Suprapubic skin (tissue), 4 donors: ENCODE results near the gene CAPN5.

Experiments used
- EP300 ChIP-seq: sonication (generic); formaldehyde crosslinking; IDR thresholded peaks from one replicate; pipeline ENCODE4 v1.6.1; 2017; ENCODE audit warnings: antibody characterized with exemption
- POLR2AphosphoS5 ChIP-seq, 3 donors: sonication (generic); formaldehyde crosslinking; IDR thresholded peaks; one replicate each; pipeline ENCODE4 v1.6.1; 2017; ENCODE audit warnings: antibody characterized with exemption in 3 of 3
- TF ChIP-seq, protein P1 (sequence below), 2 donors: fragments of 200-600 bp in 1 of 2; fragments of 450-650 bp in 1 of 2; sonication (generic) in 1 of 2; IDR thresholded peaks; one replicate each; pipeline ENCODE4 v1.5.1; 2016 to 2019; ENCODE audit warnings: antibody characterized with exemption in 2 of 2, mild to moderate bottlenecking in 1 of 2, moderate library complexity in 1 of 2

- TF ChIP-seq, protein P1, sequence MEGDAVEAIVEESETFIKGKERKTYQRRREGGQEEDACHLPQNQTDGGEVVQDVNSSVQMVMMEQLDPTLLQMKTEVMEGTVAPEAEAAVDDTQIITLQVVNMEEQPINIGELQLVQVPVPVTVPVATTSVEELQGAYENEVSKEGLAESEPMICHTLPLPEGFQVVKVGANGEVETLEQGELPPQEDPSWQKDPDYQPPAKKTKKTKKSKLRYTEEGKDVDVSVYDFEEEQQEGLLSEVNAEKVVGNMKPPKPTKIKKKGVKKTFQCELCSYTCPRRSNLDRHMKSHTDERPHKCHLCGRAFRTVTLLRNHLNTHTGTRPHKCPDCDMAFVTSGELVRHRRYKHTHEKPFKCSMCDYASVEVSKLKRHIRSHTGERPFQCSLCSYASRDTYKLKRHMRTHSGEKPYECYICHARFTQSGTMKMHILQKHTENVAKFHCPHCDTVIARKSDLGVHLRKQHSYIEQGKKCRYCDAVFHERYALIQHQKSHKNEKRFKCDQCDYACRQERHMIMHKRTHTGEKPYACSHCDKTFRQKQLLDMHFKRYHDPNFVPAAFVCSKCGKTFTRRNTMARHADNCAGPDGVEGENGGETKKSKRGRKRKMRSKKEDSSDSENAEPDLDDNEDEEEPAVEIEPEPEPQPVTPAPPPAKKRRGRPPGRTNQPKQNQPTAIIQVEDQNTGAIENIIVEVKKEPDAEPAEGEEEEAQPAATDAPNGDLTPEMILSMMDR (IDR thresholded peaks at IDR 0.05): no peak
- TF ChIP-seq EP300 (no peak), POLR2AphosphoS5 (IDR thresholded peaks at IDR 0.05) (no peak)
Measured at GRCh38 chr11:77150836-77151235, 84.1 kb downstream of the CAPN5 start.
